SHP77 treated with DMSO at 0.1 percent for 48 hours (cell line): Measurements from ENCODE around the gene MIP.
"Not testable (repeated sequence)": the region's sequence is repeated elsewhere in the genome, so short reads cannot be mapped to it uniquely, and the experiment has no call there.

Experiments
- DNase-seq: peaks from one replicate; lab custom pipeline; 2025; lab: John Stamatoyannopoulos, UW

Gene MIP

GRCh38 chr12:56410768-56411167, 43.7 kb downstream of the MIP start:
- no peak for DNase-seq

GRCh38 chr12:56408799-56409417, 45.5 kb downstream of the MIP start:
- no peak for DNase-seq

DNA sequence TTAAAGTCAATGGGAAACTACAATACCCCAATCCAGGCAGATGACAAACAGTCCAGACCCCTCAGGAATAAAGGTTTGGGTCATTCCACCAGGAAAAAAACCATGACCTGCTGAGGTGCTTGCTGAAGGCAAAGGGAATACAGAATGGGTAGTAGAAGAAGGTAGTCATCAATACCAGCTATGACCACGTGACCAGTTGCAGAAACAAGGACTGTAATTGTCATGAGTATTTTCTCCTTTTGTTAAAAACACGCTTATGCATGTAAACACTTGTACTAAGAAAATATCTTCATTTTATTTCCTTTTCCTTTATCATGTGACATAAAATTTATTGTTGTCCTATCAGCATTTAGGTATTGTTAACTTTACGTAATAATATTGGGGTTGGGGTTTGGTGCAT, 50.2 kb downstream of the MIP start:
- DNase-seq, result not testable (repeated sequence)

DNA sequence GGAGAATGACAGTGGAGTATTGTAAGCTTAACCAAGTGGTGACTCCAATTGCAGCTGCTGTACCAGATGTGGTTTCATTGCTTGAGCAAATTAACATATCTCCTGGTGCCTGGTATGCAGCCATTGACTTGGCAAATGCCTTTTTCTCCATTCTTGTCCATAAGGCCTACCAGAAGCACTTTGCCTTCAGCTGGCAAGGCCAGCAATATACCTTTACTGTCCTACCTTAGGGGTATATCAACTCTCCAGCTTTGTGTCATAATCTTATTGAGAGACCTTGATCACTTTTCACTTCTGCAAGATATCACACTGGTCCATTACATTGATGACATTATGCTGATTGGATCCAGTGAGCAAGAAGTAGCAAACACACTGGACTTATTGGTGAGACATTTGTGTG, 52.8 kb downstream of the MIP start:
- not testable (repeated sequence) for DNase-seq

DNA sequence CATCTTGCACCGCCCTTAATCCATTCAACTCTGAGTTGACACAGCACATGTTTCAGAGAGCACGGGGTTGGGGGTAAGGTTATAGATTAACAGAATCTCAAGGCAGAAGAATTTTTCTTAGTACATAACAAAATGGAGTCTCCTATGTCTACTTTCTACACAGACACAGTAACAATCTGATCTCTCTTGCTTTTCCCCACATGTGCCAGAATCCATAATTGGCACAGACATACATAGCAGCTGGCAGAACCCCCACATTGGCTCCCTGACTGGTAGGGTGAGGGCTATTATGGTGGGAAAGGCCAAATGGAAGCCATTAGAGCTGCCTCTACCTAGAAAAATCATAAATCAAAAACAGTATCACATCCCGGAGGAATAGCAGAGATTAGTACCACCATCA, 53.3 kb downstream of the MIP start:
- not testable (repeated sequence) for DNase-seq
